Activated naive CD4-positive, alpha-beta T cell treated with anti-CD3 and anti-CD28 coated beads, Interleukin-2, amount 50 U/mL, for 24 hours (primary cell): ENCODE data around the gene LCNL1.

Experiments
- H3K27ac Mint-ChIP-seq: one replicate; pipeline ENCODE4 v1.8.0; 2021; ENCODE audit warnings: mild to moderate bottlenecking, mixed read lengths
- H3K27me3 Mint-ChIP-seq: one replicate; pipeline ENCODE4 v1.8.0; 2021; ENCODE audit warnings: mixed read lengths
- H3K36me3 Mint-ChIP-seq: one replicate; pipeline ENCODE4 v1.8.0; 2021; ENCODE audit warnings: mixed read lengths
- H3K4me1 Mint-ChIP-seq: one replicate; pipeline ENCODE4 v1.8.0; 2021; ENCODE audit warnings: mixed read lengths
- H3K4me3 Mint-ChIP-seq: one replicate; pipeline ENCODE4 v1.8.0; 2021; ENCODE audit warnings: mild to moderate bottlenecking, mixed read lengths
- H3K9me3 Mint-ChIP-seq: one replicate; pipeline ENCODE4 v1.8.0; 2021; ENCODE audit warnings: mixed read lengths

Gene LCNL1

DNA sequence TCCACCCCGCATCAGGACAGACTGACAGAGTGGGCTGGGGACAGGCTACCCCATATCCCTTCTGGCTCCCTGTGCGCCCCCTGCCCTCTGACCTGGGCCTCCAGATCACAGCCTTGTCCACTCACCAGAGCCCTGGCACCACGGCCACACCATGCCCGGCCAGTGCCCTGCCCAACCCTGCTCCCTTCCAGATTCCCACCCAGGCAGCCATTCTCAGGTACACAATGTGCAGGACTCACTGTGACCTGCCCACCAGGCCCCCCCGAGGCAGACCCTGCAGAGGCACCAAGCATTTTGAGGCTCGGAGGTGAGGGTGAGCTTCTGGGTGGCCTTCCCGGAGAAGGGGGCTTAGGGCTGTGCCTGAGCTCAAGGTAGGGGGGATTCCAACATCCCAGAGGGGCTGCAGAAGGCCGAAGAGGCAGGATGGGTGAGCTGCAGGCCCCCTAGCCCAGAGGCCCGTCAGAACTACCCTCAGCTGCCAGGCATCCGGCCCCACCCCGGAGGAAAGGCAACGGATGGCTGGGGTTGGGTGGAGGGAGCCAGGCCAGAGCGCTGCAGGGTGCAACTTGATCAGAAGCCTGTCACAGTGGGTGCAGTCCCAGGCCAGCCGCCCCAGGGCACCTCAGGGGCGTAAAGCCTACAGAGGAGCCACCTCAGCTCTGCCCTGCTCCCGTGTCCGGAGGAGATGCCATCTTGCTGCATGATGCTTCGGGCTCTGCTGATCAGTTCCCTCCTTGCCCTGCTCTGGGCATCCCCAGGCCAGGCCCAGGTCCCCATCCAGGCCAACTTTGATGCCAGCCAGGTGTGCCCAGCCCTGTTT is at the start of gene LCNL1:
Gene LCNL1, plus strand, starts transcription at position 762 of the 820 bp plus-strand sequence. CDS start 594 bp downstream, outside the sequence.
- Mint-ChIP-seq H3K36me3 (no peaks in the 10 kb centered on the region), H3K27ac (peak within 1 kb of the TSS; percentile 12), H3K4me3 (no peak within 1 kb of the TSS), H3K4me1 (peaks cover 3% of the 10 kb centered on the region), H3K27me3 (peaks cover 4% of the 10 kb centered on the region), H3K9me3 (no peaks in the 10 kb centered on the region)

DNA sequence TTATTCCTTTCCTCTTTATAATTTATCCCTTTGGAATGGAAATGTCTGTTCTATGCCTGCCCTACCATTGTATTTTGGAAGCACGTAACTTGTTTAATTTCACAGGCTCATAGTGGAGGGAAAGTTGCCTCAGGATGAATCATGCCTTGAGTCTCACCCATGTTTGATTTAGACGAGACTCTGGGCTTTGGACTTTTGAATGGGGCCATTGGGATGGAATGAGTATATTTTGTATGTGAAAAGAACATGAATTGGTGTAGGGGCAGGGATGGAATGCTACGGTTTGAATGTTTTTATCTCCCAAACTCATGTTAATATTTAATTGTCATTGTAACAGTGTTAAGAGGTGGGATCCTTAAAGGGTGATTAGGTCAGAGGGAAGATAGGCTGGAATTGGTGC is 48.5 kb upstream of the LCNL1 start:
- Mint-ChIP-seq H3K36me3 (peaks cover 11% of the 10 kb centered on the region), H3K9me3 (no peaks in the 10 kb centered on the region), H3K4me1 (peaks cover 14% of the 10 kb centered on the region), H3K27ac (no peak overlapping the region), H3K27me3 (no peaks in the 10 kb centered on the region), H3K4me3 (no peak overlapping the region)

DNA sequence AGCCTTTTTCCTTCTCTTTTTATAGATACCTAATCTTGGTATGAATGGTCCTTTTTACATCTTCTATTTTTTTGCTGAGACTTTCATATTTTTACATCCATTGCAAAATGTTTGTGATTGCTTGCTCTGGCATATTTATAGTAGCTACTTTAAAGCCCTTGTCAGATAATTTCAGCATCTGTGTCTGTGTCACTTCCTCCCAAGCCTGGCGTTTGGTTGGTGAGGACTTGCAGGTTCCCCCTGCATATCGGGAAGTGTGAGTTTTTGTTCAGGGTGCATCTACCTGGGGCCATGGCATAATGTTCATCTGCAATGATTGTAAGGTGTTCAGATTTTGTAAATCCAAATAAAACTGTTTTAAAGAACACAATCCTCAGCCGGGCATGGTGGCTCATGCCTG is 47.1 kb upstream of the LCNL1 start:
- Mint-ChIP-seq H3K4me3 (no peak overlapping the region), H3K4me1 (peaks cover 14% of the 10 kb centered on the region), H3K36me3 (peaks cover 11% of the 10 kb centered on the region), H3K9me3 (no peaks in the 10 kb centered on the region), H3K27ac (no peak overlapping the region), H3K27me3 (no peaks in the 10 kb centered on the region)

DNA sequence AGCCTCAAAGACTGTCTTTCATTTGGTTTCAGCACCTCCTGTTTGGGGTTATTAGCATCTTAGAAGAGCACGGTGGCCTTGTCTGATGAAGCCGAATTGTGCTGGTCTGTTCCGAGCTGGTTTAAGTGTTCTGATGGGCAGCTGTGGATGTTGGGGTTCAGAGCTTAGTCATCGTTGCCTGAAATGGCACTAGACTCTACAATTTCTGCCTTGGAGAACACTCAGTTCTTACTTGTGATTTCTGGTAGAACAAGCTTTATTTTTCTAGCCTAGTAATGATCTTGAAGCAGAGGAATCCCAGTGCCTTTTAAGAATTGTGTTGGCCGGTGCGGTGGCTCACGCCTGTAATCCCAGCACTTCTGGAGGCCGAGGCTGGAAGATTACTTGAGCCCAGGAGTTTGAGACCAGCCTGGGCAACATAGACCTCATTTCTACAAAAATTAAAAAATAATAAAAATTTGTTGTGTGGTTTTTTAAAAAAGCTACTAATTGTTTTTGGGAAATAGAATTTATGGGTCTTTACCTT is 46.1 kb upstream of the LCNL1 start:
- H3K9me3 Mint-ChIP-seq, result no peaks in the 10 kb centered on the region
- H3K4me3 Mint-ChIP-seq, result no peak overlapping the region
- no peaks in the 10 kb centered on the region for H3K27me3 Mint-ChIP-seq
- peaks cover 11% of the 10 kb centered on the region for H3K36me3 Mint-ChIP-seq
- no peak overlapping the region for H3K27ac Mint-ChIP-seq
- H3K4me1 Mint-ChIP-seq, result peaks cover 13% of the 10 kb centered on the region

DNA sequence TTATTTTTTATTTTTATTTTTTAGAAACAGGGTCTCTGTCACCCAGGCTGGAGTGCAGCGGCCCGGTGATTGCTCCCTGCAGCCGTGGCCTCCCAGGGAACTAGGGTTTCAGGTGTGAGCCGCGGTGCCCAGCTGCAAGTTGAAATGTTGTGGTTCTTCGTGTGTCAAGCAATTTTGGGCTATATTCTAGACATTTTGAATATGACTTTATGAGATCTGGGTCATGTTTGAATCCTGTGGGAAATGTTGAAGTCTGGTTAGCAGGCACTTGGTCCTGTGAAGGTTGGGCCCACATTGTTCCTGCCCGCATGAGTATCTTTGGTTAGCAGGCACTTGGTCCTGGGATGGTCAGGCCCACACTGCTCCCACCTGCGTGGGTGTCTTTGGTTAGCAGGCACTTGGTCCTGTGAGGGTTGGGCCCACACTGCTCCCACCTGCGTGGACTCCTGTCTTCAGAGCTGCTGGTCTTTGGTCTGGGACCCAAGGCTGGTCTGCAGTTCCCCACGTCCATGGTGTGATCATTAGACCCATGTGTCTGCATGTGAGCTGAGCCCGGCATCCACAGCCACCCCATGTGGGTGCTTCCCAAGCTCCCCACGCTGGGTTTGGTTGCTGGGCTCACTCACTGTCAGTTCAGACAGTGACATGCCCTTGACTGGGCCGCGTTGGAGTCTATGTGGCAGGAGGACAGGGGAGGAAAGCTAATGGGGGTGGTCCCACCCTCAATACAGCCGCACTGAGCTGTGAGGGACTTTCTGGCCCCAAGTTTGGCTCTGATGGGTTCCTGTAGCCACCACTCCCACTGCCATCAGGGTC is 45.4 kb upstream of the LCNL1 start:
- Mint-ChIP-seq H3K9me3 (no peaks in the 10 kb centered on the region), H3K4me3 (no peak overlapping the region)

DNA sequence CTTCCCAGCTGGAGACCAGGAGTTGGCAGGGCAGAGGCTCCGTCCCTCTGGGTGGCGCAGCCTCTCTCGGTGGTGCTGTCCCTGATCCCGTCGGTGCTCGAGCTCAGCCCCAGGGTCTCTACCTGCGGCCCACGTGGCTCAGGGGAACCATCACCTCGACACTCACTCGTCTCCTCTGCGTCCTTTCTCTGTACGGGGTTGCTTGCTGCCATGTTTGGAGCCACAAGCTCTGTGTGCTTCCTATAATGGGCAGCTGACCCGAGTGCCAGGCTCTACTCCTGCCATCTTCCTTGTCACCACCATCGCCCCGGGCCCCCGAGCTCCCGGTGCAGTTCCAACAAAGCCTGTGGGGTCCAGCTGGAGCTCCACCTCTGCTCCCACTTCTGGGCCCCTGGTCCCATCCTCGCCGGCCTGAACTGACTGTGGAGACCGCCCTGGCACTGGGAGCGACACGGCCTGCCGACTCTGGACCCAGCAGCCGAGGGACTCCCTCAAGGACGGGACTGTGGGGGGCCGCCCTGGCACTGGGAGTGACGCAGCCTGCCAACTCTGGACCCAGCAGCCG is 43.3 kb upstream of the LCNL1 start:
- H3K4me3 Mint-ChIP-seq, result no peak overlapping the region
- H3K27ac Mint-ChIP-seq, result no peak overlapping the region
- no peaks in the 10 kb centered on the region for H3K9me3 Mint-ChIP-seq
- no peaks in the 10 kb centered on the region for H3K27me3 Mint-ChIP-seq
- H3K4me1 Mint-ChIP-seq, result peaks cover 5% of the 10 kb centered on the region
- H3K36me3 Mint-ChIP-seq, result peaks cover 8% of the 10 kb centered on the region

More for the DNA sequence above, 45.4 kb upstream of the LCNL1 start:
- peaks cover 8% of the 10 kb centered on the region for H3K36me3 Mint-ChIP-seq
- H3K27me3 Mint-ChIP-seq, result no peaks in the 10 kb centered on the region
- no peak overlapping the region for H3K27ac Mint-ChIP-seq
- peaks cover 7% of the 10 kb centered on the region for H3K4me1 Mint-ChIP-seq

DNA sequence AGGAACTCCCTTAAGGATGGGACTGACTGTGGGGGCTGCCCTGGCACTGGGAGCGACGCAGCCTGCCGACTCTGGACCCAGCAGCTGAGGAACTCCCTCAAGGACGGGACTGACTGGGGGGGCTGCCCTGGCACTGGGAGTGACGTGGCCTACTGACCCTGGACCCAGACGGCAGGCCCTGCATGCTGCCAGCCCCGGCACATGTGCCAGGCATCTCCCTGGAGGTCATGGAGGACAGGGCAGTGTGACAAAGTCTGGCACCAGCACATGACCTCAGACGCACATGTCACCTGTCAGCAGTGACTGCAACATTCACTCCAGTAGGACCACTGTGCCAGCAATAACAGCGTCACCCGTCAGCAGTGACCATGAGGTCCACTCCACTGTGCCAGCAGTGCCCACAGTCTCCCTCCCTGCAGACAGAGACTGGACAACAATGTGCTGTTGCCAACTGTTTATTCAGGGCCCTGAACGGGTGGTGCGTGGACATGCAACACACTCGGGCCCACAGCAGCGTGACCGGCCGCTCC is 42.7 kb upstream of the LCNL1 start:
- H3K27me3 Mint-ChIP-seq, result no peaks in the 10 kb centered on the region
- no peak overlapping the region for H3K27ac Mint-ChIP-seq
- no peaks in the 10 kb centered on the region for H3K9me3 Mint-ChIP-seq
- no peak overlapping the region for H3K4me3 Mint-ChIP-seq
- peaks cover 9% of the 10 kb centered on the region for H3K4me1 Mint-ChIP-seq
- peaks cover 8% of the 10 kb centered on the region for H3K36me3 Mint-ChIP-seq

DNA sequence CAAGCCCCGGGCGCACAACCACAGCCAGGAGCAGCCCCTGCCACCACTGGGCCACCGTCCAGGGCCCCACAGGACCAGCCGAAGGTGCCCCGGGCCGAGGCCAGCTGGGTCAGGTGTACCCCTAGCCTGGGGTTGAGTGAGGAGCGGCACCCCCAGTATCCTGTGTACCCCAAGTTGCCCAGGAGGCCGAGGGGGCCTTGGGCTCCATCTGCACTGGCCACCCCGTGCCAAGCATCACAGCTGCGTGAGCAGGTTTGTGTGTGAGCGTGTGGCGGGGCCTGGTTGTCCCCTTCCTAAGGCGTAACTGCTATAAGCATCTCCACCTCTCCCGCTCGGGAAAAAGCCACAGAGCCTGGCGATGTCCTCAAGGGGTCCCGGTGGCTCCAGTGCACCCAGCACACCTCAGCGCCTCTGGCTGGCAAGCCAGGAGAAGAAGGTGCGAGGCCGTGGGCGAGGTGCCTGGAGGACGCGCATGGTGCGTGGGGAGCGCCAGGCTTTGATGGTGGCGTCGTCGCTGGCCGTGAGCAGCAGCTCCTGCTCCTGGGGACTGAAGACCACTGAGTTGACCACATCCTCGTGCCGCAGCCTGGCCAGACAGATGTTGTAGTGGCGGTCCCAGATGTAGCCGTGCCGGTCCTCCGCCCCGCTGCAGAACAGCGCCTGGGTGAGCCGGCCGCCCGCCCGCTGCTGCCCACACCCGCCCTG is 42.1 kb upstream of the LCNL1 start:
- Mint-ChIP-seq H3K9me3 (no peaks in the 10 kb centered on the region), H3K36me3 (peaks cover 8% of the 10 kb centered on the region), H3K27ac (no peak overlapping the region), H3K4me3 (no peak overlapping the region), H3K4me1 (peaks cover 9% of the 10 kb centered on the region), H3K27me3 (no peaks in the 10 kb centered on the region)

DNA sequence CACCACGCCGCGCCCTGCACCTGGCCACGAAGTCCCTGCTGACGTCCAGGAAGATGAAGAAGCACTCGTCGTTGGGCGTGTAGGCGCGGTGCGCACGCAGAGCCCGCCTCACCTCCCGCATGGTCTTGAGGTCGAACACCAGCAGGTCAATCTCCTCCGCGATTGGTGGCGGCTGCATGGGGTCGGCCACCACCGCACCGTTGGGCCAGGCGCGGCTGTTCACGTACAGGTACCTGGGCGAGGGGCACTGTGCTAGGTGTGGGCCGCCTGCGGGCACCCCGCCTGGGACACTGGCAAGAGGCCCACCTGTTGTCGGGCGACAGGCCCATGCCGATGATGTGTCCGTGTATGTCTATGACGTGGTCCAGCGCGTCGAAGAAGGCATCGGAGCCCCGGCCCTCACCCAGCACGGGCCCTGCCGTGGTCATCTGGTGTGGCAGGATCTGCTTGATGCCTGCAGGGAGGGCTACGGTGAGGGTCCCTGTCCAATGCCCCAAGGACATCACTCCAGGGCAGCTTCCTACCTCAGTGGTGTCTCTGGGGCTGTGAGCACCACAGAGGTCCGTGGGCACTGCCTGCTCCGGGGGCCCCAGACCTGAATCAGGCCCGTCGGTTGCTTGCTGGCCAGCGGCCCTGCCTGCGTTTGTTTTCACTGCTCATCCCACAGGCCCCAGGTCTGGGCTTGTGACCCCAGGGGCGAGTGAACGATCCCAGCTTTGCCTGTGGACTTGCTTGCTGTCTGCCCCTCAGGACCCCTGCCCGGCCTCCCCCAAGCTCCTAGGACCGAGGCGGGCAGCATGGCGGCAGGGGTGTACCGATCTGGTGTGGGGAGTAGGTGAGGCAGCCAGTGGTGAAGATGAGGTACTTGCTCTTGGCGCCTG is 41.3 kb upstream of the LCNL1 start:
- Mint-ChIP-seq H3K9me3 (no peaks in the 10 kb centered on the region), H3K27me3 (no peaks in the 10 kb centered on the region), H3K36me3 (peaks cover 8% of the 10 kb centered on the region), H3K27ac (no peak overlapping the region), H3K4me1 (peaks cover 9% of the 10 kb centered on the region), H3K4me3 (no peak overlapping the region)

DNA sequence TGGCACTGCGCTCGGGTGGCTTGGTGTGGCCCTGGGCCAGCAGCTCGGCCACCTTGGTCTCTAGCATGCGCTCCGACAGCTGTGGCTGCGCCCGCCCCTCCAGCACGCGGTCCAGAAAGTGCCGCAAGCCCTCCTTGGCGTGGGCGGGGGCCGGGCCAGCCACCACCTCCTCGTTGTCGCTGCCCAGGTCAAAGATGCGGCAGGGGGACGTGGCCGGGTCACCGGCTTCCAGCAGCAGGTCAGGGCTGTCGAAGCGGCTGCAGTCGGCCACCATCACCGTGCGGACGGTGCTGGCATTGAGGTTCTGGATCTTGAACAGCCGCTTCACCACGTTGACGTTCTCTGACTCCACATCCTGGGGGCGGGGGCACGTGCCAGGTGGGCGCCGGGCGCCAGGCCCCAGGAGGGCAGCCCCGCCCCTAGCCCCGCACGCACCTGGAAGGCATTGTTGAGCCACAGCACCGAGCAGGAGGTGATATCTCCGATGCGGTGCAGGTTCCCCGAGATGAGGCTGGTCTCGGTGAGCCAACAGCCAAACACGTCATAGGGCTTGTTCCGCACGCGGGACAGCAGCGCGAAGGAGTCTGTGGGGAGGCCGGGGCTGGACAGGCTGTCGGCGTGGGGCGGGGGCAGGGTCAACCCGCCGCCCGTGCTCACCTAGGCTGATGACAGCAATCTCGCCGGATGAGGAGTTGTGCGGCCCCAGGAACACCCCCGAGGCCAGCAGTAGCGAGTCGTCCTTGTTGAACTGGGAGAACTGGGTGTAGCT is 40.5 kb upstream of the LCNL1 start:
- H3K36me3 Mint-ChIP-seq, result peaks cover 8% of the 10 kb centered on the region

DNA sequence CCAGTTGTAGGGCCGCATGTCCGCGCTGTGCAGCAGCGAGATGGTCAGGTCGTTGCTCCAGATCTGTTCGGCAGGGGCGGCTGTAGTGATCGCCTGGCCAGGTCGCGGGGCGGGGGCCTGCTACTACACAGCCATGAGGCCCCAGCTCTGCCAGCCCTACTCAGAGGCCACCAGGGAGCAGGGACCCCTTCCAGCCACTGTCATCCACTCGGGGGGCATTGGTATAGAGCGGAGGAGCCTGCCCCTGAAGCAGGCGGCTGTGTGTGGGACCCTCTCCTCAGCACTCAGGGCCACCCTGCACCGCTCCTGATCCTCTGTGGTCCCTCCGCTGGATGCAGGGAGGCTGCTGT is 39.9 kb upstream of the LCNL1 start:
- Mint-ChIP-seq H3K27ac (no peak overlapping the region), H3K9me3 (no peaks in the 10 kb centered on the region), H3K4me3 (peak overlapping the region; percentile 23), H3K36me3 (peaks cover 8% of the 10 kb centered on the region), H3K27me3 (no peaks in the 10 kb centered on the region), H3K4me1 (peaks cover 9% of the 10 kb centered on the region)

More for the DNA sequence above, 40.5 kb upstream of the LCNL1 start:
- peak overlapping the region; percentile 23 for H3K4me3 Mint-ChIP-seq
- peaks cover 9% of the 10 kb centered on the region for H3K4me1 Mint-ChIP-seq
- no peaks in the 10 kb centered on the region for H3K27me3 Mint-ChIP-seq
- H3K9me3 Mint-ChIP-seq, result no peaks in the 10 kb centered on the region
- H3K27ac Mint-ChIP-seq, result no peak overlapping the region

DNA sequence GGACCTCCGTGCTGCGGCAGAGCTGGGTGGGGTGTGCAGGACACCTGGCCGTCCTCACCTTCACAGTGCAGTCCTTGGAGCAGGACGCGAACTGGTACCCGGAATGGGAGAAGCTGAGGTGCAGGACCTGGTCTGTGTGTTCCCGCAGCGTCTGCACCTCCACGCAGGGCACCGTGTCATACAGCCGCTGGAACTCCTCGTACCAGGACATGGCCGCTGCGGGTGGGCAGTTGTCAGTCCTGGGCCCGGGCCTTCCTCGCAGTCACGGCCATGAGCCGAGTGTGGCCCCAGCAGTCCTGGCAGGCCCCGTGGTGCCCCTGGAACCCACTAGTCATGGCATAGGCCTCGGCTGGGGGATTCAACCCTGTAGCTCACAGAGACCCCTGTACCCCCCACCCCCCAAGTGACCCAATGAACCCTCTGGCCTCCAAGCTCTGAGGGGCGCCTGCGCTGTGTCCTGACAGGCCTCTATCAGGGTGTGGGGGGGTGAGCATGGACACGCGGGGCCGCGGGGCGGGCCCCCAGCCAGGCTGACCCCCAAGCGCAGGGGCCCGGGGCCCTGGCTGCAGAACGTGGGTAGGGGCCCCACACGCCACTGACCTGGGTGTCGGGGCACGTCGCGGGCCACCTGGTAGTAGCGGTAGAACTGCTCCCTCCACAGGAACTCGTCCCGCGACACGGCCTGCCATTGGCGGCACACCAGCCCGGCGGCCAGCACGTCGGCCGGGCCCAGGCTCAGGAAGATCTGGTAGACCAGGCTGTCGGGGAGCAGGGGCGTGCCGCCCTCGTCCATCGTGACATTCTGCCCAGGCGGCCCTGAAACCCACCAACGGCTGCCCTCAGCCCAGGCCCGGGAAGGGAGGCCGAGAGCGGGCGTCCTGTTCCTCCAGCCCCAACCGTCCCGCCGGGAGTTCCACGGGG is 39.2 kb upstream of the LCNL1 start:
- Mint-ChIP-seq H3K27me3 (no peaks in the 10 kb centered on the region), H3K27ac (peak overlapping the region; percentile 84), H3K4me3 (peak overlapping the region; percentile 85), H3K9me3 (no peaks in the 10 kb centered on the region), H3K36me3 (peaks cover 7% of the 10 kb centered on the region), H3K4me1 (peaks cover 9% of the 10 kb centered on the region)

DNA sequence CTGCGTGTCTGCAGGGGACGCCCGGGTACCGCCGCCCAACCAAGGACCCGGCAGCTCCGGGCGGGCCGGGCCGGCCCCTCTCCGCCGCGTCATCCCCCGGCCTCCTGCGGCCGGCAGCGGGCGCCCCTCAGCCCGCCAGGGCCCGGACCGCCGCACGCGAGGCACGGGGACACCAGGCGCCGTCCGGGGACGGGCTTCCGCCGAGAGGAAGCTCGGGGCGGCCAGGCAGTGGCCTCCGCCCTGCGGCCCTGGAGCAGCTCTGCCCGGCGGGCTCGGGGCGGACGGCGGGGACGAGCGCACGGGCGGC is 38.6 kb upstream of the LCNL1 start:
- Mint-ChIP-seq H3K4me3 (no peak overlapping the region), H3K36me3 (peaks cover 2% of the 10 kb centered on the region), H3K9me3 (no peaks in the 10 kb centered on the region), H3K27me3 (no peaks in the 10 kb centered on the region), H3K4me1 (peaks cover 9% of the 10 kb centered on the region), H3K27ac (no peak overlapping the region)
